Fibroblast of skin of scalp (primary cell): ENCODE results near the gene GUSB.

Source experiments
- DNase-seq: peaks from one replicate; pipeline ENCODE4 v3.0.0-alpha.2; 2013

Gene GUSB

GRCh38 chr7:65927489-65928448, 54.2 kb downstream of the GUSB start:
- DNase-seq = no peak

GRCh38 chr7:65926588-65926987, 55.4 kb downstream of the GUSB start:
- DNase-seq = no peak

GRCh38 chr7:65925040-65925439, 57.0 kb downstream of the GUSB start:
- DNase-seq = no peak

- DNase-seq = no peak
These were observed 57.8 kb downstream of the GUSB start for GRCh38 chr7:65924193-65924592.

DNA sequence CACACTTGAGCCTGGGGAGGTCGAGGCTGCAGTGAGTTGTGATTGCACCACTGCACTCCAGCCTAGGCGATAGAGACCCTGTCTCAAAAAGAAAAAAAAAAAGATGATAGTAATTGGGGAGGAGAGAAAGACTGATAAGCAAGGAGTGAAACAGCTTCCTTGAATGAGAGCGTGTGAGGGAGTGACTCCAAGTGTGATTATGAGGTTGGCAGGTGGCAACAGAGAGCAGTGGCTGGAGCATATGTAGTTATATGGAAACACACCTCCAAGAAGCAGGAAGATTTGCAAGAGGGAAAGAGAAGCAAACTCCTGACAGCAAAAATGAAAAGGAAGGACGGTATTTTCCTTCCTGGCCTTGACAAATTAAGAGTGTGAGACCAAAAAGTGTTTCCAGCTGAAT, 58.7 kb downstream of the GUSB start:
- no peak for DNase-seq

- DNase-seq = no peak
These were observed 65.9 kb downstream of the GUSB start for GRCh38 chr7:65915921-65916657.

DNA sequence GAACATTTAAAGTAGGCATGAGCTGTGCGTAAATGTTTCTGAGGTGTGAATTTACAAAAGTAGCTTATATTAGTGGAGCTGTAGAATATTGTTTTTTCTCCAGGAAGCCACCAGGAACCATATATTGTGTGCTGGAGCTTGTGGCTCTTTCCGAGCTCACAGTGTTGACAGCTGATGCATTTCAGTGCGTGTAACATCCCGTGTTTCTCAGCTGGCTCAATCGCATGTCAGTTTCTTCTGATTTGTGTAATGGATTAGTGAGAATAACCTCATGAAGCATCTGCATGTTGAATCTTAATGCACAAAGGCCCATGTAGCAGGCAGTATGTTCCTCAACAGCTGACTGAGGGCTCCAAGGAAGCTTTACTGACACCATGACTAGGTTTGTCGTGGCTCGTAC, 69.8 kb downstream of the GUSB start:
- DNase-seq = no peak
